ENCODE measurements around the gene CELF2.

CELF2 gene

GRCh38 chr10:11373717-11374171 is 356.1 kb downstream of the CELF2 start:
- no peak for DNase-seq
- no peaks in the 10 kb centered on the region for H3K4me1 ChIP-seq

GRCh38 chr10:11377267-11377666 is 359.6 kb downstream of the CELF2 start:
- Histone ChIP-seq H3K36me3 (no peaks in the 10 kb centered on the region), H3K4me3 (ENCODE audit: low read depth, low read length) (no peak overlapping the region)

More at GRCh38 chr10:11373717-11374171, 356.1 kb downstream of the CELF2 start:
- Histone ChIP-seq H3K9me3 (no peaks in the 10 kb centered on the region), H3K36me3 (no peaks in the 10 kb centered on the region), H3K4me3 (ENCODE audit: low read depth, low read length) (no peak overlapping the region), H3K27me3 (no peaks in the 10 kb centered on the region)
- TF ChIP-seq CTCF (IDR thresholded peaks at IDR 0.05; ENCODE audit: low read depth, low read length): no peak

GRCh38 chr10:11378835-11379234 is 361.2 kb downstream of the CELF2 start:
- no peak for TF ChIP-seq CTCF (IDR thresholded peaks at IDR 0.05; ENCODE audit: low read depth, low read length)
- DNase-seq: no peak
- Histone ChIP-seq H3K27me3 (no peaks in the 10 kb centered on the region), H3K36me3 (no peaks in the 10 kb centered on the region), H3K4me3 (ENCODE audit: low read depth, low read length) (no peak overlapping the region), H3K9me3 (no peaks in the 10 kb centered on the region), H3K4me1 (no peaks in the 10 kb centered on the region)

More at GRCh38 chr10:11377267-11377666, 359.6 kb downstream of the CELF2 start:
- H3K4me1 ChIP-seq: no peaks in the 10 kb centered on the region
- H3K27me3 ChIP-seq: no peaks in the 10 kb centered on the region
- no peak for TF ChIP-seq CTCF (IDR thresholded peaks at IDR 0.05; ENCODE audit: low read depth, low read length)
- no peaks in the 10 kb centered on the region for H3K9me3 ChIP-seq
- DNase-seq: no peak

- TF ChIP-seq CTCF (IDR thresholded peaks at IDR 0.05; ENCODE audit: low read depth, low read length): no peak
- DNase-seq: no peak
- no peaks in the 10 kb centered on the region for H3K9me3 ChIP-seq
- H3K4me1 ChIP-seq: no peaks in the 10 kb centered on the region
- H3K27me3 ChIP-seq: no peaks in the 10 kb centered on the region
- no peaks in the 10 kb centered on the region for H3K36me3 ChIP-seq
- H3K4me3 ChIP-seq (ENCODE audit: low read depth, low read length): no peak overlapping the region
Measured at GRCh38 chr10:11379771-11380170, 362.1 kb downstream of the CELF2 start.

GRCh38 chr10:11381023-11381422 is 363.4 kb downstream of the CELF2 start:
- Histone ChIP-seq H3K4me1 (no peaks in the 10 kb centered on the region), H3K27me3 (no peaks in the 10 kb centered on the region), H3K4me3 (ENCODE audit: low read depth, low read length) (no peak overlapping the region), H3K36me3 (no peaks in the 10 kb centered on the region), H3K9me3 (no peaks in the 10 kb centered on the region)
- DNase-seq: no peak
- no peak for TF ChIP-seq CTCF (IDR thresholded peaks at IDR 0.05; ENCODE audit: low read depth, low read length)

GRCh38 chr10:11381511-11381910 is 363.8 kb downstream of the CELF2 start:
- no peak overlapping the region for H3K4me3 ChIP-seq (ENCODE audit: low read depth, low read length)
- TF ChIP-seq CTCF (IDR thresholded peaks at IDR 0.05; ENCODE audit: low read depth, low read length): no peak
- H3K36me3 ChIP-seq: no peaks in the 10 kb centered on the region
- no peaks in the 10 kb centered on the region for H3K4me1 ChIP-seq
- H3K27me3 ChIP-seq: no peaks in the 10 kb centered on the region
- H3K9me3 ChIP-seq: no peaks in the 10 kb centered on the region
- DNase-seq: no peak

Measured in BE2C (cell line).